IPS-15b (cell line): Measurements from ENCODE around the gene CDC45.

Experiments
- H3K27me3 ChIP-seq: one replicate; pipeline ENCODE4 v1.6.1; 2013; ENCODE audit warnings: low read length; ENCODE audit not compliant: control insufficient read depth, insufficient read depth
- H3K36me3 ChIP-seq: one replicate; pipeline ENCODE4 v1.6.1; 2013; ENCODE audit warnings: low read length; ENCODE audit not compliant: control insufficient read depth, insufficient read depth
- H3K4me1 ChIP-seq: one replicate; pipeline ENCODE4 v1.6.1; 2013; ENCODE audit warnings: mild to moderate bottlenecking, low read length; ENCODE audit not compliant: control insufficient read depth, insufficient read depth
- H3K4me3 ChIP-seq: one replicate; pipeline ENCODE4 v1.5.1; 2013; ENCODE audit warnings: low read depth, low read length
- H3K9ac ChIP-seq: one replicate; pipeline ENCODE4 v1.6.1; 2013; ENCODE audit warnings: low read depth, mild to moderate bottlenecking, low read length
- H3K9me3 ChIP-seq: one replicate; pipeline ENCODE4 v1.6.1; 2013; ENCODE audit warnings: mild to moderate bottlenecking, low read length; ENCODE audit not compliant: control insufficient read depth, insufficient read depth

The CDC45 gene

DNA sequence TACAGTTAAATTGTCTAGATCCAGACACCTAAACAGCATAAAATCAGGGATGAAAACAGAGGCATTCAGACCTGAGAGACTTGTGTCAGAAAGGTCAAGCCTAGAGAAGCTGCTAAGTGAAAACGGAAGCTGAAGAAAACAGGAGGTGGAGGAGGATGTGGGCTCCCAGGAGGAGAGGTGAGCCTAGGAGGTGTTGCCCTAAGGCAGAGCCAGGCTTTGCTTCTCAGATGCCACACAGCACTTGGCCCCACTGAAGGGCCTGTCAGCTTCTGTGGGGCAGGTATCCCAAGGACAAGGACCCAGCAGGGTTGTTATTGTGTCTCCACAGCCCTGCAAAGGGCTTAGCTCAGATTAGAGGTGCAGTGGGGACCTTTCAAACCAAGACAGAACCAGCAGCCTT, 15.2 kb upstream of the CDC45 start:
- H3K9ac ChIP-seq: no peak overlapping the region
- no peaks in the 10 kb centered on the region for H3K9me3 ChIP-seq
- H3K27me3 ChIP-seq: no peaks in the 10 kb centered on the region
- peaks cover 56% of the 10 kb centered on the region for H3K36me3 ChIP-seq
- H3K4me3 ChIP-seq: no peak overlapping the region
- H3K4me1 ChIP-seq: no peaks in the 10 kb centered on the region

- H3K4me3 ChIP-seq: no peak overlapping the region
- H3K4me1 ChIP-seq: no peaks in the 10 kb centered on the region
- H3K9me3 ChIP-seq: no peaks in the 10 kb centered on the region
- H3K9ac ChIP-seq: no peak overlapping the region
- H3K27me3 ChIP-seq: no peaks in the 10 kb centered on the region
- H3K36me3 ChIP-seq: peaks cover 59% of the 10 kb centered on the region
These were observed 14.7 kb upstream of the CDC45 start for GRCh38 chr22:19464975-19465374.

- Histone ChIP-seq H3K9ac (no peak overlapping the region), H3K27me3 (no peaks in the 10 kb centered on the region), H3K4me3 (no peak overlapping the region), H3K4me1 (no peaks in the 10 kb centered on the region), H3K9me3 (no peaks in the 10 kb centered on the region), H3K36me3 (peaks cover 62% of the 10 kb centered on the region)
These were observed 13.5 kb upstream of the CDC45 start for GRCh38 chr22:19466126-19466716.

DNA sequence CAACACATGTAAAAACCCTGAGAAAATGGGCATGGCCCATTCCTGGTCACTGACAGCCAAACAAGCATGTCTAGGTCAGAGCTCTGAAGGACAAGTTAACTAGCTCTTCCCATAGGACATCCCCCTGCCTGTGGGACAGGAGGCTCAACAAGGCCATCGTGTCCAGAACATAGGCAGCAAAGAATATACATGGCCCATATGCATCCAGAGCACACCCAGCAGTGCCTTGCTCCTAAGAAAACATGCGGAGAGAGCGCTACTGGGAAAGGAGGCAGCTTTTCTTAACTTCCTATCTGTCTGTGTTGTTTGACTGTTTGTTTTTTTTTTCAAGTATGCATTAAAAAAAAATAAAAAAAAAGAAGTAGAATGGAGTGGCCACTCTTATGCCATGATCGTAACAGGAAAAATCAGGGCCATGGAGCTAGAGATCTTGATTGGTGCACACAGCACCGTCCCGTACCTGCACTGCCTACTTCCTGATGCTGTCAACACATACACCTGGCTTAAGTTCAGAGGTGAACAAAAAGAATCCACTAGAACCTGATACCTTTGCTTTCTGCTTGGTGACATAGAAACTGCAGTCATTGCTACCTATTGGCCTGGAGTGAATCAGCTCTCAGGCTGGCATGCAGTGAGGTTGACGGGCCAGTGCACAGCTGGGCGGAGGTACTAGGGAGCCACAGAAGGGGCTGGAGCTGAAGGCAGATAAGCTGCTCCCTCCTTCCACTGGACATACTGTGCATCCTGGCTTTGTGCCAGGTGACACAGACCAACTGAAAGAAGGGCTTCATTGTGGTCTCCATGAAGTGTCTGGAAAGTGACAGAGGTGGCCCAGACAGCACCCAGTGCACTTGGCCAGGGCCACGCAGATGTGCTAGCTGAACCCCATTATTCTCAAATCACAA, 12.6 kb upstream of the CDC45 start:
- Histone ChIP-seq H3K4me3 (no peak overlapping the region), H3K4me1 (no peaks in the 10 kb centered on the region), H3K36me3 (peaks cover 68% of the 10 kb centered on the region), H3K9me3 (no peaks in the 10 kb centered on the region), H3K27me3 (no peaks in the 10 kb centered on the region), H3K9ac (no peak overlapping the region)

DNA sequence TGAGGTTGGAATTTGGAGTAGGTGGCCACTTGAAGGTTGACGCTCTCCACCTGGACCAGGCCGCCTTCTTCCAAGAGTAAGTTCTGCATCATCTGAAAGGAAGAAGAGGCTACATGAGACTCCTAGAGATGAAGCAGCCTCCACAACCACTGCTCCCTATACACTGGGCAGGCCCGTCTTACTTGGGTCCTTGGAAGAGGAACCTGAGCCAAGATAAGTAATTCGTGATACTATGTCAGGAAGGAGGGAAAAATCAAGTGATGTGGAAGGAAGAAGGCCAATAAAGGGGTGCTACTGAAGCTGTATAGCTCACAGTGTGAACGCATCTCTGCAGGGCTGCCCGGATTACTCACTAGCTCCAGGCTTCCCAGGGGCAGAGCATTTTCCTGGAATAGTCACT, 11.8 kb upstream of the CDC45 start:
- no peaks in the 10 kb centered on the region for H3K27me3 ChIP-seq
- H3K36me3 ChIP-seq: peaks cover 74% of the 10 kb centered on the region
- H3K9me3 ChIP-seq: no peaks in the 10 kb centered on the region
- no peaks in the 10 kb centered on the region for H3K4me1 ChIP-seq
- no peak overlapping the region for H3K9ac ChIP-seq
- no peak overlapping the region for H3K4me3 ChIP-seq

DNA sequence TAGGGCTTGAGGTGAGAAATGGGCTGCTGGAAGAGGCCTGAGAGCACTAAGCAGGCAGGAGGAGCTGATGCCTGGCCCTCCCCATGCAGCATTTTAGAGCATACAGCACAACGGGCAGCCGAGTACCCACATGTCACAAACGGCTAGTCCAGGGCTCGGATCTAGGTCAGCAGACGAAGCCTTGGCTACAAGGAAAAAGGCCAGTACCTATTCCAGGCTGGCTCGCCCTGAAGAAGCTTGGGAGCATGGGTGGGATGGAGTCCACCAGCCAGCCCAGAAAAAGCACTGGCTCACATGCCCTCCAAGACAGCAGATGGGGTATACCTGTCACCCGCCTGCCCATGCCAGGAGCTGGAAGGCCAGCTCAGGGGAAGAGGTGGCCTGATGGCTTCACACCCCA, 10.3 kb upstream of the CDC45 start:
- H3K9ac ChIP-seq: no peak overlapping the region
- no peaks in the 10 kb centered on the region for H3K9me3 ChIP-seq
- peaks cover 80% of the 10 kb centered on the region for H3K36me3 ChIP-seq
- no peaks in the 10 kb centered on the region for H3K27me3 ChIP-seq
- no peak overlapping the region for H3K4me3 ChIP-seq
- H3K4me1 ChIP-seq: no peaks in the 10 kb centered on the region

GRCh38 chr22:19470010-19470409, 9.7 kb upstream of the CDC45 start:
- H3K4me1 ChIP-seq: no peaks in the 10 kb centered on the region
- no peak overlapping the region for H3K4me3 ChIP-seq
- no peaks in the 10 kb centered on the region for H3K27me3 ChIP-seq
- H3K9me3 ChIP-seq: no peaks in the 10 kb centered on the region
- H3K36me3 ChIP-seq: peaks cover 75% of the 10 kb centered on the region
- no peak overlapping the region for H3K9ac ChIP-seq

DNA sequence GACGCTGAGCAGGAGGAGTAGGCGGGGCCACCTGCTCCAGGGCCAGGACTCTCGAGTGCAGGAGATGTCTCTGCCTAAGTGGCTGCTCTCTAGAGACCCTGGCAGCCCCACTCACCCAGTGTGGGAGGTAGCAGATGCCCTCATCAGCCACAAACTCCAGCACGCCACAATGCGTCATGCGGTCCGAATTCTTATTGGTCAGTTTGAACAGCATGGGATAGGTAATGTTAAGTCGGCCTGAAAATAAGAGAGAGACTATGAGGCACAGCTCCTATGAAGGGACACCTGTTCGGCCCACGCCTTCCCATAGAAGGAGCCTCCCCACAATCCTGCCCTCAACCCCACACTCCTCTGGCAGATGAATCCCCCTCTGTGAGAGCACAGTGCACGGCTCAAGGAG, 8.1 kb upstream of the CDC45 start:
- Histone ChIP-seq H3K4me3 (no peak overlapping the region), H3K4me1 (no peaks in the 10 kb centered on the region), H3K9ac (no peak overlapping the region), H3K27me3 (no peaks in the 10 kb centered on the region), H3K36me3 (peaks cover 65% of the 10 kb centered on the region), H3K9me3 (no peaks in the 10 kb centered on the region)

GRCh38 chr22:19472233-19472632, 7.5 kb upstream of the CDC45 start:
- H3K36me3 ChIP-seq: peaks cover 59% of the 10 kb centered on the region

GRCh38 chr22:19473578-19473977, 6.1 kb upstream of the CDC45 start:
- Histone ChIP-seq H3K36me3 (peaks cover 47% of the 10 kb centered on the region), H3K9me3 (no peaks in the 10 kb centered on the region), H3K4me1 (no peaks in the 10 kb centered on the region), H3K9ac (no peak overlapping the region), H3K4me3 (no peak overlapping the region), H3K27me3 (no peaks in the 10 kb centered on the region)

More at GRCh38 chr22:19472233-19472632, 7.5 kb upstream of the CDC45 start:
- no peaks in the 10 kb centered on the region for H3K27me3 ChIP-seq
- no peak overlapping the region for H3K4me3 ChIP-seq
- no peaks in the 10 kb centered on the region for H3K4me1 ChIP-seq
- H3K9me3 ChIP-seq: no peaks in the 10 kb centered on the region
- H3K9ac ChIP-seq: no peak overlapping the region

- H3K9me3 ChIP-seq: no peaks in the 10 kb centered on the region
- H3K4me3 ChIP-seq: no peak overlapping the region
- no peaks in the 10 kb centered on the region for H3K27me3 ChIP-seq
- H3K9ac ChIP-seq: no peak overlapping the region
- H3K4me1 ChIP-seq: no peaks in the 10 kb centered on the region
- H3K36me3 ChIP-seq: peaks cover 24% of the 10 kb centered on the region
These were observed 3.7 kb upstream of the CDC45 start for GRCh38 chr22:19476023-19476422.
